Spinal cord (tissue), 10 donors: ENCODE measurements around the gene ZNF160. TPM values are rescaled to one million over a fixed set of nuclear protein-coding genes. Genes with fewer than 3 reads are reported as not detected.
"Not testable (repeated sequence)": the region's sequence is repeated elsewhere in the genome, so short reads cannot be mapped to it uniquely, and the experiment has no call there.

Source experiments
- DNase-seq, 6 donors: peaks; one replicate each; pipeline versions ENCODE4 v3.0.0 to v3.0.0-alpha.2; 2013 to 2015; ENCODE audit warnings: low spot score in 6 of 6, low read depth in 4 of 6
- H3K27ac ChIP-seq: one replicate; pipeline ENCODE4 v1.5.1; 2013; ENCODE audit warnings: low read depth, low read length, control low read depth
- H3K27me3 ChIP-seq: one replicate; pipeline ENCODE4 v1.6.1; 2013; ENCODE audit warnings: low read length; ENCODE audit not compliant: control insufficient read depth, insufficient read depth
- H3K36me3 ChIP-seq: one replicate; pipeline ENCODE4 v1.6.1; 2013; ENCODE audit warnings: low read length; ENCODE audit not compliant: control insufficient read depth, insufficient read depth
- H3K4me1 ChIP-seq: one replicate; pipeline ENCODE4 v1.6.1; 2013; ENCODE audit warnings: low read length; ENCODE audit not compliant: control insufficient read depth, insufficient read depth
- H3K4me3 ChIP-seq: one replicate; pipeline ENCODE4 v1.5.1; 2013; ENCODE audit warnings: low read depth, low read length, control low read depth
- H3K9me3 ChIP-seq: one replicate; pipeline ENCODE4 v1.6.1; 2013; ENCODE audit warnings: low read length; ENCODE audit not compliant: control insufficient read depth, insufficient read depth
- WGBS: methylation state at CpG from one replicate; pipeline ENCODE4 v1.1.5; 2013; ENCODE audit warnings: missing lambda C conversion rate; ENCODE audit not compliant: insufficient coverage; 5-methylcytosine and 5-hydroxymethylcytosine counted together
- polyA plus RNA-seq, 2 donors: library from polyadenylated mRNA; unstranded; fragments of 120-200 nt; gene quantifications; one replicate each; pipeline ENCODE4 v1.2.1, GENCODE V29; 2013; ENCODE audit not compliant: insufficient read length in 2 of 2
- total RNA-seq, 2 donors: library from RNA; depleted of rRNA in 1 of 2; stranded (reverse); fragments of 120-200 nt in 1 of 2; fragments of >200 nt in 1 of 2; gene quantifications; one replicate each; pipeline versions ENCODE4 v1.2.3 to v1.2.4, GENCODE V29; 2013 to 2014
- donor health status: healthy.

ZNF160 gene
- total and polyA plus RNA-seq, 4 donors, result 22.4 to 47.4 (median 35.3) TPM

GRCh38 chr19:53096579-53096978 lies 6.6 kb downstream of the ZNF160 start:
- H3K4me3 ChIP-seq, H3K9me3 ChIP-seq, H3K4me1 ChIP-seq, DNase-seq, H3K27me3 ChIP-seq, H3K27ac ChIP-seq: not testable (repeated sequence)
- WGBS, result no CpG with 5 or more reads among the region's 6 CpGs
- H3K36me3 ChIP-seq, result peaks cover 27% of the 10 kb centered on the region

GRCh38 chr19:53094754-53095575 lies 8.3 kb downstream of the ZNF160 start:
- Histone ChIP-seq H3K27me3 (no peaks in the 10 kb centered on the region), H3K36me3 (peaks cover 43% of the 10 kb centered on the region), H3K9me3 (no peaks in the 10 kb centered on the region), H3K27ac (no peak overlapping the region), H3K4me1 (no peaks in the 10 kb centered on the region), H3K4me3 (no peak overlapping the region)
- no peak for DNase-seq
- WGBS, result 48% methylated on average over 21 of the region's 29 CpGs

GRCh38 chr19:53092723-53093122 lies 10.5 kb downstream of the ZNF160 start:
- no peaks in the 10 kb centered on the region for H3K4me1 ChIP-seq
- DNase-seq, result no peak
- H3K9me3 ChIP-seq, result no peaks in the 10 kb centered on the region
- H3K27ac ChIP-seq, result no peak overlapping the region
- no peak overlapping the region for H3K4me3 ChIP-seq
- peaks cover 44% of the 10 kb centered on the region for H3K36me3 ChIP-seq
- 100% methylated on average over 1 of the region's 1 CpG for WGBS
- no peaks in the 10 kb centered on the region for H3K27me3 ChIP-seq

GRCh38 chr19:53091413-53092254 lies 11.6 kb downstream of the ZNF160 start:
- no peaks in the 10 kb centered on the region for H3K4me1 ChIP-seq
- DNase-seq, result no peak
- H3K27me3 ChIP-seq, result no peaks in the 10 kb centered on the region
- no peak overlapping the region for H3K4me3 ChIP-seq
- WGBS, result no CpG with 5 or more reads among the region's 19 CpGs
- H3K9me3 ChIP-seq, result no peaks in the 10 kb centered on the region
- no peak overlapping the region for H3K27ac ChIP-seq
- peaks cover 48% of the 10 kb centered on the region for H3K36me3 ChIP-seq

- no peaks in the 10 kb centered on the region for H3K9me3 ChIP-seq
- no peak overlapping the region for H3K4me3 ChIP-seq
- no peaks in the 10 kb centered on the region for H3K27me3 ChIP-seq
- H3K27ac ChIP-seq, result no peak overlapping the region
- H3K36me3 ChIP-seq, result peaks cover 64% of the 10 kb centered on the region
- H3K4me1 ChIP-seq, result no peaks in the 10 kb centered on the region
- WGBS, result 84% methylated on average over 4 of the region's 6 CpGs
- DNase-seq, result no peak
Measured at GRCh38 chr19:53088091-53088490, 15.1 kb downstream of the ZNF160 start.

- Histone ChIP-seq H3K9me3 (no peaks in the 10 kb centered on the region), H3K27ac (peak overlapping the region; percentile 36), H3K36me3 (peaks cover 62% of the 10 kb centered on the region), H3K27me3 (no peaks in the 10 kb centered on the region), H3K4me3 (no peak overlapping the region), H3K4me1 (no peaks in the 10 kb centered on the region)
- peak in 2 of 6 donors; percentile 1 to 46 for DNase-seq
- WGBS, result 51% methylated on average over 2 of the region's 5 CpGs
Measured at GRCh38 chr19:53086949-53087348, 16.3 kb downstream of the ZNF160 start.

- peaks cover 2% of the 10 kb centered on the region for H3K9me3 ChIP-seq
- H3K27me3 ChIP-seq, result no peaks in the 10 kb centered on the region
- no peak overlapping the region for H3K27ac ChIP-seq
- WGBS, result 91% methylated on average over 3 of the region's 7 CpGs
- no peak overlapping the region for H3K4me3 ChIP-seq
- H3K36me3 ChIP-seq, result peaks cover 49% of the 10 kb centered on the region
- no peak for DNase-seq
- no peaks in the 10 kb centered on the region for H3K4me1 ChIP-seq
Measured at GRCh38 chr19:53085496-53085895, 17.7 kb downstream of the ZNF160 start.

- peaks cover 2% of the 10 kb centered on the region for H3K9me3 ChIP-seq
- H3K4me1 ChIP-seq, result no peaks in the 10 kb centered on the region
- WGBS, result no CpG with 5 or more reads among the region's 3 CpGs
- DNase-seq, result no peak
- no peaks in the 10 kb centered on the region for H3K27me3 ChIP-seq
- H3K27ac ChIP-seq, result no peak overlapping the region
- peaks cover 34% of the 10 kb centered on the region for H3K36me3 ChIP-seq
- no peak overlapping the region for H3K4me3 ChIP-seq
Measured at GRCh38 chr19:53082929-53083328, 20.3 kb downstream of the ZNF160 start.

- no peak for DNase-seq
- 70% methylated on average over 2 of the region's 8 CpGs for WGBS
- Histone ChIP-seq H3K36me3 (peaks cover 13% of the 10 kb centered on the region), H3K27me3 (no peaks in the 10 kb centered on the region), H3K4me3 (no peak overlapping the region), H3K27ac (no peak overlapping the region), H3K9me3 (peaks cover 2% of the 10 kb centered on the region), H3K4me1 (no peaks in the 10 kb centered on the region)
Measured at GRCh38 chr19:53079313-53079924, 23.8 kb downstream of the ZNF160 start.
